Right lung (tissue), 5 donors: ENCODE data around the gene ANKRD18A. TPM values are rescaled to one million over a fixed set of nuclear protein-coding genes. Genes with fewer than 3 reads are reported as not detected.
"Not testable (repeated sequence)": the region's sequence is repeated elsewhere in the genome, so short reads cannot be mapped to it uniquely, and the experiment has no call there.

Experiments
- DNase-seq, 2 donors: peaks; one replicate each; pipeline ENCODE4 v3.0.0-alpha.2; 2013
- polyA plus RNA-seq, 5 donors: library from polyadenylated mRNA; unstranded; fragments of 120-200 nt; gene quantifications; one replicate each; pipeline versions ENCODE4 v1.2.1 to v1.2.3, GENCODE V29; 2013; ENCODE audit warnings: inconsistent platforms in 1 of 5, low replicate concordance in 1 of 5; ENCODE audit not compliant: insufficient read length in 5 of 5, insufficient read depth in 1 of 5

The ANKRD18A gene
- polyA plus RNA-seq, 5 donors, result 1.7 to 3.4 (median 2.5) TPM

GRCh38 chr9:38540535-38540934 is 79.9 kb downstream of the ANKRD18A start:
- DNase-seq, result not testable (repeated sequence)

- no peak for DNase-seq
Observed at GRCh38 chr9:38529317-38529716, 91.1 kb downstream of the ANKRD18A start.

GRCh38 chr9:38527503-38527902 is 92.9 kb downstream of the ANKRD18A start:
- DNase-seq, result no peak

- no peak for DNase-seq
Observed at GRCh38 chr9:38526591-38526990, 93.8 kb downstream of the ANKRD18A start.

GRCh38 chr9:38523121-38523520 is 97.3 kb downstream of the ANKRD18A start:
- no peak for DNase-seq

- DNase-seq, result no peak
Observed at GRCh38 chr9:38521762-38522161, 98.6 kb downstream of the ANKRD18A start.

Other genes with a start within 250 kb of the ANKRD18A start
- gene ALDH1B1, start 227.9 kb downstream of the ANKRD18A start, polyA plus RNA-seq, result 10 to 100 TPM; 14.3 to 20.9 (median 19.3) TPM
- 1 to 10 TPM; 1.1 to 2.3 (median 1.3) TPM for gene IGFBPL1, start 196.1 kb downstream of the ANKRD18A start, polyA plus RNA-seq
- under 1 TPM in 1 of 5 donors, not detected in 4; 0.28 TPM for gene FAM240B, start 99.5 kb upstream of the ANKRD18A start, polyA plus RNA-seq